Stimulated activated CD4-positive, alpha-beta T cell treated with anti-CD3 and anti-CD28 coated beads, Interleukin-4, amount 100 ng/mL, for 4 hours (primary cell): Measurements from ENCODE around the gene ERCC3.
"Not testable (repeated sequence)": the region's sequence is repeated elsewhere in the genome, so short reads cannot be mapped to it uniquely, and the experiment has no call there.

ENCODE experiments used
- DNase-seq, 2 experiments: peaks; one replicate each; pipeline ENCODE4 v3.0.0-alpha.2; 2020

The ERCC3 gene

DNA sequence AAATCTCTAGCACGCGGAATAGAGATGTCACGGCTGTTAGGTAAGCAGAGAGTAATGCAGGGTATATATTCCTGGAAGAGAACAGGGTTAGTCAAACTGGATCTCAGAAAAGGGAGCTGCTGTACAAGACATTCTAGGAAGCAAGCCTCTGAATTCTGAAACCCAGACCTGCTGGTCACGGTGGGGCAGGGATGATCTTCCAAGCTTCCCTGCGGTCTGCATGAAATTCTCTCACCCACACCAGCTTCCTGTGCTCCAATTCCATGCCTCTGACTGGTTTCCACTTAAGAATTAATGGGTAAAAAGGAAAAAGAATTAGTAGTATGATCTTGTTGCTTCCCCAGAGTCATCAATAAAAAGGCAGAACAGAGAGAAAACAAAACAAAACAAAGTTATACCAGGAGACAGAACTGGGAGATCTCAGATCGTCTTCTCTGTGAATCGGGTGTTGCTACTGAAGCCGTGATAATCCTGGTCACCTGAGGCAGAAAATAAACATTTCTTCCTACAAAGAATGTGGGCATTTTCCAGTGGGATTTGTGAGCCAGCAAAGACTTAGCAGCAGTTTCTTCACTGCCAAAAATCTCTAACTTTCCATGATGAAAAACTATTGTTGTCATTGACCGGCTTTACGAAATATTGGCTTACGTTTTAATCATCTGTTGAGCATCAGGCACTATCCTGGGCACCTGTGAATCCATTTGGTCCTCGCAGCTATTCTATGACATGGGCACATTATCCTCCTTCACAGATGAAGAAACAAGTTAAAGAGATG is 68.6 kb downstream of the ERCC3 start:
- no peak for DNase-seq

GRCh38 chr2:127224135-127224534 is 69.8 kb downstream of the ERCC3 start:
- DNase-seq: not testable (repeated sequence)

DNA sequence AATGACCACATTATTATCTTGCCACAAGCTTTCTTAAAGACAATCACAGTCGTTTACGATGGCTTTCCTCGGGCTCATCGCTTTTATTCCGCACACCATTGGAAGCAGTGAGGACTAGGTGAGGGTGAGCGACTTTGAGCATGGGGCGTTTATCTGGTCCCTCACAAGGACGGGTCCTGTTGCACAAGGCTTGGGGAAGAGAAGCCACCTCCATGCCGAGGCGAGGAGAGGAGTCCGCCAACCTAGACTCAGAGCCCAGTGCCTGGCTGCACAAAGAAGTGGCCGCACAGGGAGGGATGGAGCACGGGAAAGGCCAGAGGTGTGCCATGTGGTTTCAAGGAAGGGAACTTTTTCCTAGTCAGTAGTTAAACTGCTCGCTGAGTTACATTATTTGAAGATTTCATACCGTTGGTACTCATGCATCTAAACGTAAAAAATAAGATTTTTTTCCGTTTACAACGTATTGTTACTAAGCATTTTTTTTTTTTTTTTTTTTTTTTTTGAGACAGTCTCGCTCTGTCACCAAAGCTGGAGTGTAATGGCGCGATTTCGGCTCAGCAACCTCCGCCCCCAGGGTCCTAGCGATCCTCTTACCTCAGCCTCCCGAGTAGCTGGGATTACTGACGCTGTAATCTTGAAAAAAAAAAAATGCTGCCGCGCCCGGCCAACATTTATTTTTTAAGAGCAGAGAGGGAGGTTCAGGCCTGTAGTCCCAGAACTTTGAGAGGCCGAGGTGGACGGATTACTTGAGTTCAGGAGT is 73.0 kb downstream of the ERCC3 start:
- no peak for DNase-seq

DNA sequence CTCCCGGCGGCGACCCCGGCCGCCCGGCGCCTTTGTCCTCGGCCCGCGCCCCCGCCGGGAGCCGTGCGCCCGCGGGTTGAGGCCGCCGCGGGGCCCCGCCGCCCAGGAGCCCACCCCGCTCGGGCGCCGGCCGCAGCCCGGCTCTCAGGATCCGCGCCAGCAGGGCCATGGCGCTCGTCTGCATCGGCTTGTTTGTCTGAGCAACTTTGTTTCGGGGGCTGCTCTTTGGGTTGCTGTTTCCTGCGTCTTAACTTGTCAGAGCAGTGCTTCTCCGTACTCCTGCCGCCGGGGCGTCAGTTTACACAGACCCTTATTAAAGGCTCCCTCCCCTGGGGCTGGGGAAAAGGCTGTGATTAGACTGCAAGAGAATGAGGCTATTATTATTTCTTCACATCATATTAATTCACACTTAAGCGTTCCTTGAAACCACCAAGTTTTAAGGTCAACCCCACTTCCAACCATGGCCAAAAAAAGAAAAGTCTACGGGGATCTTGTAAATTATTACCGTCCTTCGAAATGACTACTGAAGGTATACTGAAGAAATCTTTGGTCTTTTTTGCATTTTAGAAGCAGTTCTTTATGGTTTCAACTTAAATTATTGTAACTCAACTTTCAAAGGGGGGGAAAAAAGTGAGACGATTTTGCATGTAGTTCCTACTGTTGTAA is 73.7 kb downstream of the ERCC3 start, which contains the start of gene CYP27C1:
TSS of gene CYP27C1 (minus strand) at position 198 of the 666 bp plus-strand sequence. CDS start at position 169, 29 bp downstream.
- DNase-seq: no peak

DNA sequence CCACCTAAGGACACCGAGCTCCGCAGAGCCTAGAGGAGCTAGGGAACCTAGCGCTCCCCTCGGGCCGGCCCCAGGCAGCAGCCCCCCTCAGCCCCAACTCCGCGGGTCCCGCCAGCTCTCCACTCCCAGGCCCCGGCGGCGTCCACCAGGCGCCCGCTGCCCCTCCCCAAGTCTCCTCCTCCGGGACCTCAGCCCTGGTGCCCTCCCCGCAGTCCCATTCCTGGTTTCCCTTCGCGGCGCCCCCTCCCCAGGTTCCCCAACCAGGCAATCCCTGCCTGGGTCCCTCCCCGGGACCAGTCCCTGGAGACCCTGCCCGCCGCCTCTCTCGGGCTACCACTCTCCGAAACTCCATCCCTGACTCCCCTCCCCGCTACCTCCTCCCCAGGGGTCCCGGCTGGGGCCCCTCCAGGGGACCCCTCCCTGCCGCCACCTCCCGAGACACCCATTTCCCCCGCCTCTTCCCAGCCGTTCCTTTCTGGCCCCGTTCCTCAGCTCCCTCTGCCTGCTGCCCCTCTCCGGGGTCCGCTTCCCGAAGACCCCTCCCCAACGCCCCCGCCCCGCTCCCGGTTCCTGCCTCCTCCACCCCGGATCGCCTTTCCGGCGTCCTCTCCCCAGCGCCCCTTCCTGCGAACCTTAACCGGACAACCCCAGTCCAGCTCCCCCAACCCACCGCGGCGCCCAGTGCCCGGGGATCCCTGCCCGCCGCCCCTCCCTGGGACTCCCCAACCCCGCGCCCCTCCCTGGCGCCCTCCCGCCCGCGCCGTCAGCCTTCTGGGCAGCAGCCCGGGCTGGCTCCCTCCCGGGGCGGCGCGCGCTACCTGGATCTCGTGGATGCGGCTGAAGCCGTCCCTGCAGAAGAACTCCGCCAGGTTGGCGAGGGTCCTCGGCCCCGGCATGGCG is 74.5 kb downstream of the ERCC3 start:
- DNase-seq: no peak

GRCh38 chr2:127218812-127219170 is 75.2 kb downstream of the ERCC3 start:
- DNase-seq: no peak

DNA sequence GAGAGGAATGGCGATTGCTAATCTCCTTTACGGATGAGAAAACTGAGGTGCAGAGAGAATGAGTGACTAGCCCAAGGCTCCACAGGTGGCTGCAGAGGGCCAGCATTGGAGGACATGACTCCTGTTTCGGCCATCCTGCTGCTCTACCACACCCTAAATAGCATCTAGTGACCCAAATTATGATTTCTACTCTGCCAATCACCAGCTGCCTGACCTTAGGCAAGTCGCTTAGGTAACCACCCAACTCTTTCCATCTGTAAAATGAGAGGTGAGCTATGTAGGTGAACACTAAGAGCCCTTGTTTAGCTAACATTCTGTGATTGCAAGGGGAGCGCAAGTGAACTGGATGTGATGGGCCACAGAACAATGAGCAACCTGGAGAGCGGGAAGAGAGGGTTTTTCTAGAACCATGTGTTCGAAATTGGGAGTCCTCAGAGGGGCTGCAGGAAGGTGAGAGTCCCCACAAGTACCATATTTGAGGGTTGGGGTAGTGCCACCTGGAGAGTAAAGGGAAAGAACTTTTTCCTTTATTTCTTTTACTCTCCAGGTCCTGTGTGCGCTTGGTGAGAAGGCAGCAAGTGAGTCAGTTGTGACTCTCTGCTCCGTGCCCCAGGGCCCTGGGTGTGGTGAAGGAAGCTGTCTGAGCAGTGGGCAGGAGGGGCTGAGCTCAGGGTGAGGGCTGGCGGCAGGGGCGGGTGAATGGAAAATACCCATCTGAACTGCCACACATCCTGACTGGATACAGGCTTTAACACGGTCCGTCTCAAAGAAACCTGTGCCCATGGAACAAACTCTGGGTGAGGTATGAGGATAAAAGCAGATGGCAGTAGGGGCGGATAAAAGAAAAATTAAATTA is 76.2 kb downstream of the ERCC3 start:
- no peak for DNase-seq

DNA sequence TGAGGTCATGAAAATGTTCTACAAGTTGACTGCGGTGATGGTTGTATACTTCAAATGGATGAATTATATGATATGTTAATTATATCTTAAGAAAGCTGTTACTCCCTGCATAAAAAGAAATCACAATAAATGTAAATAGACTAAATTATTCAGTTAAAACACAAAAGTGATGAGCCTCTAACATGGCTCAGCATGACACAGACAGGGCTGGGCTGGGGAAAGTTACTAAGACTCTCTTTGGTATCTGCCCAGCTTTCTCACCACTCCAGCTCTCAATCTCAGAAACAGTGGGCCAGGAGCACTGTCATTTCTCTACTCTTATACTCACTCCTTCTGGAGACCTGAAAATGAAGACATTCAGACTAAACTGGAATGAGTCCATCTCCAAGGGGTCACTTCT is 77.4 kb downstream of the ERCC3 start:
- no peak for DNase-seq

GRCh38 chr2:127216095-127216494 is 77.8 kb downstream of the ERCC3 start:
- no peak for DNase-seq

DNA sequence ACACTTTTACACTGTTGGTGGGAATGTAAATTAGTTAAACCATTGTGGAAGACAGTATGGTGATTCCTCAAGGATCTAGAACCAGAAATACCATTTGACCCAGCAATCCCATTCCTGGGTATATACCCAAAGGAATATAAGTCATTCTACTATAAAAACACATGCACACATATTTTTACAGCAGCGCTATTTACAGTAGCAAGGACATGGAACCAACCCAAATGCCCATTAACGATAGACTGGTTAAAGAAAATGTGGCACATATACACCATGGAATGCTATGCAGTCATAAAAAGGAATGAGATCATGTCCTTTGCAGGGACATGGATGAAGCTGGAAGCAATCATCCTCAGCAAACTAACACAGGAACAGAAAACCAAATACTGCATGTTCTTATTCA is 79.7 kb downstream of the ERCC3 start:
- not testable (repeated sequence) for DNase-seq

DNA sequence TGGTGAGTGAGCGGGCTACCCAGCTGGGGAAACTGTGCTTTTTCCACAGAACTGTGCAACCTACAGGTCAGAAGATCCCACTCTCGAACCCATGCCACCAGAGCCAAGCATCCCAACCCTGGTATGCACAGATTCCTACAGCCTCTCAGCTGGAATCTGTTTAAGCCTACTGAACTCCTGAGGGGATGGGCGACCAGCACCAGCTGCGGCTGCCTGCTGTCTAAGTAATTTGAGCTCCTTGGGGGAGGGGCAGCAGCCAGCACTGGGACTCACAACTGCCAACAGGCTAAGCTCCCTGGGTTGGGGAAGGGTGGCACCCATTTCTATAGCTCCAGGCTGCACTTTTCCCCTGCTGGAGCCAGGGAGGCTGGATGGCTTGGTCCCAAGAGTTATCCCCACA is 85.6 kb downstream of the ERCC3 start:
- DNase-seq: no peak
